ENCODE results near the gene RPS25. TPM values are rescaled to one million over a fixed set of nuclear protein-coding genes. Genes with fewer than 3 reads are reported as not detected.

RPS25 gene
- total and polyA plus RNA-seq, 9 of the 15 experiments (the other 6 are each of a cell fraction or from before 2014, with no cell fraction given) = 1,553 to 5,486 (median 2,471) TPM

DNA sequence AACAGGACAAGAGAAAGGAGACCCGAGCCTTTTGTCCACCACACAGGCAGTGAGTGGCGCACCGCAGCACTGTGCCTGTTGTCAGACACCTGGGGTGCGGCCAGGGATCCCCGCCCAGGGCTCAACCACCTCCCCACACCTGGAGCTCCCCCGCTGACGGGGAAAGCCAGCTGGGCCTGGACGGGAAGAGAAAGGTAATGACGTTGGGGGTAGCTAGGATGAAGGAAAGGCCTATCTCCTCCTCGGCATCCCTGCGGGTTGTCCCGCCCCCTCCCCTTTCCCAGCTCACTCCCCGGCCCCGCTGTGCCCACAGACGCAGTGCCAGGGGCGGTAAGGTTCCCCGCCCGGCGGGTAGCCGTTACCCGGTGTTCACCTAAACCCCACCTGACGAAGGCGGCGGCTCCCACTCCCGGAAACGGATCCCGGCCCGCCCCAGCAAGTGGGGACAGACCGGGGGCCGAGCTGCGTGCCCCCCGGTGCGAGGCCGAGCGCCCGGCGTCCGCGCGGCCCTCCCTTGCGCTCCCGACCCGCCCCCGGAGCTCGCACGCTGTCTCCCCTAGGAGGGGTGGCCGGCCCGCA, 38.4 kb upstream of the RPS25 start (continued):
- TF ChIP-seq ZBTB40 (IDR thresholded peaks at IDR 0.05) (0 out of 2 replicates have a peak, but pooled peaks have one; percentile 40), ZBTB40 (CRISPR knock-in tag; IDR thresholded peaks at IDR 0.05) (no peak), NONO (IDR thresholded peaks at IDR 0.05; ENCODE audit: low read depth in 2 of 2, low read length in 1 of 2) (peak in 1 of 2 experiments; percentile 68; a peak in 1 of 4 replicates), SP1 (CRISPR knock-in tag; IDR thresholded peaks at IDR 0.05) (peak; percentile 50; the same call in 1 of the 2 replicates), MEIS2 (IDR thresholded peaks at IDR 0.05; ENCODE audit: partially characterized antibody) (no peak), KAT7 (CRISPR knock-in tag; IDR thresholded peaks at IDR 0.05; ENCODE audit: borderline replicate concordance) (peak; percentile 76), EHMT2 (IDR thresholded peaks at IDR 0.05) (no peak), FOXP1 (CRISPR knock-in tag; IDR thresholded peaks at IDR 0.05) (no peak), FUS (optimal IDR thresholded peaks at IDR 0.05; ENCODE audit: low read depth, low read length) (no peak), KDM5B (IDR thresholded peaks at IDR 0.05; ENCODE audit: insufficient replicate concordance, low read depth, low read length) (peak; percentile 6), SIRT6 (IDR thresholded peaks at IDR 0.05; ENCODE audit: low read depth, low read length) (no peak), PHTF2 (CRISPR knock-in tag; IDR thresholded peaks at IDR 0.05) (no peak), RBM22 (IDR thresholded peaks at IDR 0.05; ENCODE audit: low read depth, low read length, poor library complexity, severe bottlenecking) (peak; percentile 92), SIN3A (IDR thresholded peaks at IDR 0.05; ENCODE audit: borderline replicate concordance in 2 of 2, control insufficient read depth in 1 of 2, low read depth in 2 of 2, low read length in 2 of 2) (peak in 1 of 2 experiments; percentile 74; a peak in 1 of 4 replicates)
- TF ChIP-seq, protein P1, sequence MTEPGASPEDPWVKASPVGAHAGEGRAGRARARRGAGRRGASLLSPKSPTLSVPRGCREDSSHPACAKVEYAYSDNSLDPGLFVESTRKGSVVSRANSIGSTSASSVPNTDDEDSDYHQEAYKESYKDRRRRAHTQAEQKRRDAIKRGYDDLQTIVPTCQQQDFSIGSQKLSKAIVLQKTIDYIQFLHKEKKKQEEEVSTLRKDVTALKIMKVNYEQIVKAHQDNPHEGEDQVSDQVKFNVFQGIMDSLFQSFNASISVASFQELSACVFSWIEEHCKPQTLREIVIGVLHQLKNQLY (CRISPR knock-in tag; conservative IDR thresholded peaks at IDR 0.05) = 0 out of 4 replicates have a peak, but pooled peaks of 1 of the 2 experiments have one; percentile 27
- TF ChIP-seq, protein P2, sequence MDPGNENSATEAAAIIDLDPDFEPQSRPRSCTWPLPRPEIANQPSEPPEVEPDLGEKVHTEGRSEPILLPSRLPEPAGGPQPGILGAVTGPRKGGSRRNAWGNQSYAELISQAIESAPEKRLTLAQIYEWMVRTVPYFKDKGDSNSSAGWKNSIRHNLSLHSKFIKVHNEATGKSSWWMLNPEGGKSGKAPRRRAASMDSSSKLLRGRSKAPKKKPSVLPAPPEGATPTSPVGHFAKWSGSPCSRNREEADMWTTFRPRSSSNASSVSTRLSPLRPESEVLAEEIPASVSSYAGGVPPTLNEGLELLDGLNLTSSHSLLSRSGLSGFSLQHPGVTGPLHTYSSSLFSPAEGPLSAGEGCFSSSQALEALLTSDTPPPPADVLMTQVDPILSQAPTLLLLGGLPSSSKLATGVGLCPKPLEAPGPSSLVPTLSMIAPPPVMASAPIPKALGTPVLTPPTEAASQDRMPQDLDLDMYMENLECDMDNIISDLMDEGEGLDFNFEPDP (CRISPR knock-in tag; IDR thresholded peaks at IDR 0.05) = no peak

Data from K562 (cell line).